ENCODE measurements around the gene KSR1. TPM values are rescaled to one million over a fixed set of nuclear protein-coding genes. Genes with fewer than 3 reads are reported as not detected.

KSR1 gene
- total RNA-seq, 2 experiments from 2014 or later, result 96.6 to 113 TPM

DNA sequence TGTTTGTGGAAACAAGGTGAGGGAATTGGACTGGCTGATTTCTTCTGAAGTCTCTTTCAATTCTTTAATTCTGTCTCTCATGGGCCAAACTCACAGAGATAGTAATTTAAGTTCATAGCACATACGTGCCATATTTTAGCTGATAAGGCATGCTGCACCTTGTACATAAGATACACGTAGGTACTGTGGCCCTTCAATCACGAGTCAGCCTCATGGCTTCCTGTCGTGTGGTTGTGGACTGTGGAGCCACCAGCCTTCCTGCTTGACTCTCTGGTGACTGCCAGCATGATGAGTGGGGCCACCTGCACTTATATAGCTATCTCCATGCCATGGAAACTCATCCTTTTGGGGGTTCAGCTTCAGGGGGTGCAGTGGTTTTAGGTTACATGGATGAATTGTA, 25.1 kb downstream of the KSR1 start:
- Mint-ChIP-seq H3K9me3 (ENCODE audit: low read depth) (no peaks in the 10 kb centered on the region), H3K27me3 (no peaks in the 10 kb centered on the region), H3K36me3 (ENCODE audit: low read depth) (peaks cover 17% of the 10 kb centered on the region), H3K27ac (peak overlapping the region; percentile 75), H3K4me3 (peak overlapping the region; percentile 13), H3K4me1 (peaks cover 60% of the 10 kb centered on the region)
- CTCF ChIA-PET, result interaction anchor here (1.1 to 2.1 kb wide), 4 partner anchors 14 to 245 kb away, joined by 3 to 11 read pairs (median 4); no protein-coding TSS in a partner anchor
- ATAC-seq, result peak; percentile 85
- peak; percentile 69 for DNase-seq
- intact Hi-C loops (cut with DNase I, micrococcal nuclease), result no loop called here
- POLR2A ChIA-PET, result no interaction called here

DNA sequence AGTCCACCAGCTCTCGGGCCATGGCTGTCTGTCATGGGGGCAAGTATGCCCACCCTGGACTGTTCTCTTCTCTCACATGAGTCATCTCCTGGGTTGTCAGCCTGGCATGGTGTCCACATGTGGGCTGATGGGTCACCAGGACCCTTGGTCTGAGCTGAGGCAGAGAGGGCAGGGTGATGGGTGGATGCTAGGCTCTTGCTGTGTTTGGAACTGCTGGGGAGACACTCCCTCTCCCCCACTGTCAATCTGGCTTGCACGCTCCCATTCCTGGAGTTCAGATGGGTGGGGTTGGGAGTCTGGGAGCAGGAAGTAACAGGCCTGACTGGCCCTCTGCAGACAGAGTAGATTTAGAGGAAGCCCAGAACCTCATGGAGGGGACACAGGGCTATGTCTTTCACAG, 28.9 kb downstream of the KSR1 start:
- Mint-ChIP-seq H3K36me3 (ENCODE audit: low read depth) (peaks cover 28% of the 10 kb centered on the region), H3K9me3 (ENCODE audit: low read depth) (no peaks in the 10 kb centered on the region), H3K27ac (no peak overlapping the region), H3K4me3 (no peak overlapping the region), H3K27me3 (no peaks in the 10 kb centered on the region), H3K4me1 (peaks cover 30% of the 10 kb centered on the region)
- no peak for ATAC-seq
- CTCF ChIA-PET, result no interaction called here
- POLR2A ChIA-PET, result no interaction called here
- intact Hi-C loops (cut with DNase I, micrococcal nuclease), result no loop called here
- DNase-seq, result no peak

DNA sequence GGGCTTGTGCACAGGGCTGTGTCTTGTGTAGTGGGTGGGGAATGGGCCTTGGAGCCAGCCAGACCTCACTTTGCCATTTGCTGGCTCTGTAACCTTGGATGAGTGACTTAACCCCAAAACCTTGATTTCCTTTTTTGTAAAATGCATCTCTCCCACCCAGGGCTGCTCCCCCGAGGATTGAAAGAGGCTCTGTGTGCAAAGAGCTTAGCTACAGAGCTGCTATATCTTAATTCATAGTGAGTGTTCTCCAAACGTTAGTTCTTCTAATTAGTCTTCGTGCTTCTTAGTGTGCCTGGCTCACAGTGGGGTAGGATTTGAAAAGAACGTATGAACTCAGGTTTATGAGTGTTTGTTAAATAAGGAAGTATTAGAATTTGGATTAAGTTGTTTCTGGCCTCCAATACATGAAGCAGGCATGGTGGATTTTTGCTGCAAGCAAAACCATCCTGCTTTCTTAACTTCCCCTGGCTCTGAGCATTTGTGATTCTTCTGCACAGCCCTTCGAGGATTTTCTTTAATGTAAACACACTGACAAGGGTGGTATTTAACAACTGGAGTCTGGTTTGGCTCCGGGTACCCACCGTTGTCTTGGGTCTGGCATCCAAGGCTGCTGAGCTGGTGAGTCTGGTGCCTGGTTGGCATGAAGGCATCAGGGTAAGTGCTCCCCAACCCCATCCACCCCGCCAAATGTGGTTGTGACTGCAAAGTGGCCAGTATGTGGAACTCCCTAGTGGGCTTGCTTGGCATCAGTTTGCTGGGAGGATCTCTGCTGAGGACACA, 29.7 kb downstream of the KSR1 start:
- DNase-seq (no peak), ATAC-seq (no peak)
- H3K36me3 Mint-ChIP-seq (ENCODE audit: low read depth), result peaks cover 28% of the 10 kb centered on the region
- CTCF ChIA-PET, result interaction anchor here (0.6 kb wide), 1 partner anchor 116 kb away, joined by 3 read pairs; no protein-coding TSS in a partner anchor
- H3K9me3 Mint-ChIP-seq (ENCODE audit: low read depth), result no peaks in the 10 kb centered on the region
- no peaks in the 10 kb centered on the region for H3K27me3 Mint-ChIP-seq
- intact Hi-C loops (cut with DNase I, micrococcal nuclease), result no loop called here
- no peak overlapping the region for H3K4me3 Mint-ChIP-seq
- peaks cover 25% of the 10 kb centered on the region for H3K4me1 Mint-ChIP-seq
- POLR2A ChIA-PET, result no interaction called here
- H3K27ac Mint-ChIP-seq, result no peak overlapping the region

DNA sequence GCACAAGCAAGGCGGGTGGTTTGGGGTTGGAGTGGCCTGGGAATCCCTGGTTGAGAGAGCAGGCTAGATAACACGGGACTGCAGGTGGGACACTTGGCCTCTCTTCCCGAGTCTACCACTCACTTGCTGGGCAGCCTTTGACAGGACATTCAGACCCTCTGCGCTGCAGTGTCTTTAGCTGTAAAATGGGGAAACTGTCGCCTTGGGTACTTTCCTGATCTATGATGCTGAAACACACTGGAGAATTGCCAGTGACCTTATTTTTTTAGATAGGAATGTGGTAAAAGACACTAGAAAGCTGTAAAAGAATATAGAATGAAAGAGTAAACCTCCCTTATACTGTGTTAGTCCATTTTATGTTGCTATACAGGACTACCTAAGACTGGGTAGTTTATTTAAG, 30.5 kb downstream of the KSR1 start:
- ChIA-PET CTCF (interaction anchor here (0.6 kb wide), 1 partner anchor 115 kb away, joined by 3 read pairs; no protein-coding TSS in a partner anchor), POLR2A (no interaction called here)
- Mint-ChIP-seq H3K9me3 (ENCODE audit: low read depth) (no peaks in the 10 kb centered on the region), H3K4me1 (peaks cover 22% of the 10 kb centered on the region), H3K27me3 (no peaks in the 10 kb centered on the region), H3K36me3 (ENCODE audit: low read depth) (peaks cover 28% of the 10 kb centered on the region), H3K4me3 (no peak overlapping the region), H3K27ac (no peak overlapping the region)
- no peak for ATAC-seq
- intact Hi-C loops (cut with DNase I, micrococcal nuclease), result no loop called here
- no peak for DNase-seq

GRCh38 chr17:27488231-27488630, 32.0 kb downstream of the KSR1 start:
- POLR2A ChIA-PET, result interaction anchor here (1.1 kb wide), 1 partner anchor 27 kb away, joined by 6 read pairs; no protein-coding TSS in a partner anchor

DNA sequence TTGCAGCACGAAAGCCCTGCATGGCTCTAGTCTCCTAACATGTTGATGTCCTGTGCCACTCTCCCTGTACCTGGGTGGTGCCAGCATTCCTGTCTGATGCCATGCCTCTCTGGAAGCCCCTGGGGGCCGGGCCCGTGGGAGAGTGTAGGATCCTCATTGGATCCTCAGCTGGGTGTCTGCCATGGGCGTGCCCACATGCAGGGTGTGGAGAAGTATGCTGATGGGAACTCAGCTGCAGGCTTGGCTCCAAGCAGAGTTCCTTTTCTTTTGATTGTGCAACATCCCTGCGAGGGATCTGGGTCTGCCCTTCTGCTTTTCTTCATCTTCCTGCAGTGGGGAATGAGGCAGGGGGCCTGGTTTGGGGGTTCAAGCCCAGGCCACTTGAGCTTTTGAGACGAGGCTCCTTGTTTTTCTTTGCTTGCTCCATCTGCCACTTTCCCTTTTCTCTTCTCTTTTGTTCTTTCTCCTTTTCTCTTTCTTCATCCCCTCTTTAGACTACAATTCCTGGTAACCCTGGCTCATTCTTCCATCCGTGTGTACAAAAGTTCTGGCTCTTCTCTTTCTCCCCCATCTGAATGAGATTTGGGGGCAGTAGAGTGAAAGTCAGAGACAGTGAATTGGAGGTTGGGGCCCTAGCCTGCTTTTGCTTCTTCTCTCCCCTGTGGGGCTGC, 32.9 kb downstream of the KSR1 start:
- ChIA-PET POLR2A (no interaction called here), CTCF (no interaction called here)
- Mint-ChIP-seq H3K9me3 (ENCODE audit: low read depth) (no peaks in the 10 kb centered on the region), H3K4me1 (peaks cover 20% of the 10 kb centered on the region), H3K27me3 (no peaks in the 10 kb centered on the region), H3K36me3 (ENCODE audit: low read depth) (peaks cover 27% of the 10 kb centered on the region), H3K27ac (no peak overlapping the region), H3K4me3 (no peak overlapping the region)
- DNase-seq (no peak), ATAC-seq (no peak)
- intact Hi-C loops (cut with DNase I, micrococcal nuclease), result no loop called here

More at GRCh38 chr17:27488231-27488630, 32.0 kb downstream of the KSR1 start:
- ATAC-seq (no peak), DNase-seq (no peak)
- peaks cover 20% of the 10 kb centered on the region for H3K4me1 Mint-ChIP-seq
- no peak overlapping the region for H3K27ac Mint-ChIP-seq
- H3K27me3 Mint-ChIP-seq, result no peaks in the 10 kb centered on the region
- H3K36me3 Mint-ChIP-seq (ENCODE audit: low read depth), result peaks cover 33% of the 10 kb centered on the region
- CTCF ChIA-PET, result interaction anchor here (1.0 kb wide), 1 partner anchor 166 kb away, joined by 3 read pairs; no protein-coding TSS in a partner anchor
- intact Hi-C loops (cut with DNase I, micrococcal nuclease), result no loop called here
- H3K4me3 Mint-ChIP-seq, result no peak overlapping the region
- H3K9me3 Mint-ChIP-seq (ENCODE audit: low read depth), result no peaks in the 10 kb centered on the region

GRCh38 chr17:27490391-27490790, 34.1 kb downstream of the KSR1 start:
- Mint-ChIP-seq H3K4me3 (no peak overlapping the region), H3K27ac (no peak overlapping the region), H3K4me1 (peaks cover 20% of the 10 kb centered on the region), H3K9me3 (ENCODE audit: low read depth) (no peaks in the 10 kb centered on the region), H3K36me3 (ENCODE audit: low read depth) (peaks cover 27% of the 10 kb centered on the region), H3K27me3 (no peaks in the 10 kb centered on the region)
- DNase-seq, result no peak
- no peak for ATAC-seq
- ChIA-PET POLR2A (no interaction called here), CTCF (interaction anchor here (0.5 to 0.8 kb wide), 2 partner anchors 11 to 15 kb away, joined by 3 read pairs; no protein-coding TSS in a partner anchor)
- intact Hi-C loops (cut with DNase I, micrococcal nuclease), result no loop called here

DNA sequence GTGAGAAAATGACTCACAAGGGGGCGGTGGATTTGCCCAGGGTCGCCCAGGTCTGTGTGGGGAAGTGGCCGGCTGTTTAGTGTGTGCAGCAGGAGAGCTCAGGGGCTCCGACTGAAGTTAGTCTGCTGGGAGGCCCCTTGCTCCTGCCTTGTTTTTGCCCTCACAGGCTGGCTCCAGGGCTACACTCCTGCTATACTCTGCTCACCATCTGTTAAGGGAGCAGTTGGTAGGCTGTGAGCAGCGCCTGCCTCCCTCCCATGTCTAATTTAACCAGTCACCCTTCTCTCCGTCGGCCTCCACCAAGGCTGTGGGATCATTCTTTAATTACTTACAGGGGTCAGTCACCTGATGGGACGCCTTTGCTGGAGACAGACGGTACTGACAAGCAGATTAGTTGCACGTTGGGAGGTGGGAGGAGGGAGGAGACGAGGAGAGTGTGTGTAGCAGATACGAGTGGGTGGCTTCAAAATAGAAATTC, 35.5 kb downstream of the KSR1 start:
- H3K27ac Mint-ChIP-seq, result no peak overlapping the region
- ChIA-PET POLR2A (no interaction called here), CTCF (interaction anchor here (0.8 kb wide), 1 partner anchor 108 kb away, joined by 3 read pairs; no protein-coding TSS in a partner anchor)
- H3K4me3 Mint-ChIP-seq, result no peak overlapping the region
- no peaks in the 10 kb centered on the region for H3K27me3 Mint-ChIP-seq
- intact Hi-C loops (cut with DNase I, micrococcal nuclease), result no loop called here
- H3K9me3 Mint-ChIP-seq (ENCODE audit: low read depth), result no peaks in the 10 kb centered on the region
- no peak for DNase-seq
- H3K4me1 Mint-ChIP-seq, result peaks cover 29% of the 10 kb centered on the region
- peaks cover 22% of the 10 kb centered on the region for H3K36me3 Mint-ChIP-seq (ENCODE audit: low read depth)
- ATAC-seq, result peak; percentile 38

DNA sequence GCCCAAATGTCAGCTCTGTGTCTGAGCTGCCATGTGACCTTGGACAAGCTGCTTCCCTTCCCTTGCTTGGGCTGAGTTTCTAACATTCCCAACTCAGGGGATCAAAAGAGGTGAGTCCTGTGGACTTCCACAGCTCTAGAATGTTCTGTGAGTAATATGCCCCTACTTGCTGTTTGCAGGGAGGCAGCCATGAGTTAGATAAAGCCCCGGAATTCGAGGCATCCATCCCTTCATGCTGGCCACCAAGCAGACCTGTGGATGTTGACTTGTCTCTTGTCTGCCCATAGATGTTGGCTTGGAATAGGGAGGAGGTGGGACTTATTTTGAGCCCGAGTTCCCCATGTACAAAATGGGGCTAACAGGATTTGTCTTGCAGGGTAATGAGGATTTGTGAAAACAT, 36.2 kb downstream of the KSR1 start:
- H3K4me3 Mint-ChIP-seq, result no peak overlapping the region
- intact Hi-C loops (cut with DNase I, micrococcal nuclease), result no loop called here
- DNase-seq, result no peak
- POLR2A ChIA-PET, result no interaction called here
- peaks cover 29% of the 10 kb centered on the region for H3K4me1 Mint-ChIP-seq
- no peaks in the 10 kb centered on the region for H3K9me3 Mint-ChIP-seq (ENCODE audit: low read depth)
- H3K27me3 Mint-ChIP-seq, result no peaks in the 10 kb centered on the region
- peaks cover 22% of the 10 kb centered on the region for H3K36me3 Mint-ChIP-seq (ENCODE audit: low read depth)
- CTCF ChIA-PET, result interaction anchor here (0.8 kb wide), 1 partner anchor 107 kb away, joined by 3 read pairs; no protein-coding TSS in a partner anchor
- ATAC-seq, result no peak
- no peak overlapping the region for H3K27ac Mint-ChIP-seq

DNA sequence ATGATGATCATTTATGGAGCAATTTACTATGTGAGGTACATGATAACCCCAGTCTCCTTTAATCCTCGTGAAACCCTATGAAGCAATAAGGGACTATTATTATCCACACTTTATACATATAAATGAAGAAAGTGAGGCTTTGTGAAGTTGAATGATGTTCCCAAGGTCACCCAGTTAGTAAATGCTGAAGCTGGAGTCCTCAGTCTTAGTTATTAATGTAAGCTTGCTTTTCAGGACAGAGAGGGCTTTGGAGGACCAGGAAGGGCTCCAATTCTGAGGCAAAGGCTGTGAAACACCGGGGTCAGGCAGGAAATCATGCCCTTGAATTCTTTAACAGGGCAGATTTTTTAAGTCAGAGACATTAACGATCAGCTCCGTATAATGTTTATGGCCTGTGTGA, 36.8 kb downstream of the KSR1 start:
- Mint-ChIP-seq H3K27ac (no peak overlapping the region), H3K4me1 (peaks cover 29% of the 10 kb centered on the region), H3K9me3 (ENCODE audit: low read depth) (no peaks in the 10 kb centered on the region), H3K4me3 (no peak overlapping the region), H3K36me3 (ENCODE audit: low read depth) (peaks cover 21% of the 10 kb centered on the region), H3K27me3 (no peaks in the 10 kb centered on the region)
- CTCF ChIA-PET, result interaction anchor here (1.1 kb wide), 1 partner anchor 12 kb away, joined by 3 read pairs; no protein-coding TSS in a partner anchor
- ATAC-seq (no peak), DNase-seq (no peak)
- intact Hi-C loops (cut with DNase I, micrococcal nuclease), result no loop called here
- POLR2A ChIA-PET, result no interaction called here

- Mint-ChIP-seq H3K4me3 (no peak overlapping the region), H3K27me3 (no peaks in the 10 kb centered on the region), H3K9me3 (ENCODE audit: low read depth) (peaks cover under 1% of the 10 kb centered on the region), H3K27ac (no peak overlapping the region), H3K36me3 (ENCODE audit: low read depth) (peaks cover 24% of the 10 kb centered on the region), H3K4me1 (peaks cover 27% of the 10 kb centered on the region)
- ATAC-seq, result no peak
- ChIA-PET POLR2A (no interaction called here), CTCF (interaction anchor here (1.0 to 1.1 kb wide), 2 partner anchors 11 to 21 kb away, joined by 3 read pairs; no protein-coding TSS in a partner anchor)
- intact Hi-C loops (cut with DNase I, micrococcal nuclease), result no loop called here
- no peak for DNase-seq
Observed at GRCh38 chr17:27494192-27495091, 38.2 kb downstream of the KSR1 start.

Data from activated CD4-positive, alpha-beta T cell treated with anti-CD3 and anti-CD28 coated beads for 36 hours (primary cell).